ENCODE data around the gene KIF6. TPM values are rescaled to one million over a fixed set of nuclear protein-coding genes. Genes with fewer than 3 reads are reported as not detected.

Gene KIF6
- total RNA-seq, 2 experiments from 2014 or later, result not detected

- H3K9me3 Mint-ChIP-seq (ENCODE audit: insufficient read depth), result no peaks in the 10 kb centered on the region
Measured at GRCh38 chr6:39439342-39440038, 285.7 kb downstream of the KIF6 start.

GRCh38 chr6:39433630-39434029 is 291.6 kb downstream of the KIF6 start:
- H3K9me3 Mint-ChIP-seq (ENCODE audit: insufficient read depth), result no peaks in the 10 kb centered on the region
- peaks cover 2% of the 10 kb centered on the region for H3K27me3 Mint-ChIP-seq (ENCODE audit: low read depth)
- POLR2A ChIA-PET, result no interaction called here
- H3K27ac Mint-ChIP-seq, result no peak overlapping the region
- CTCF ChIA-PET, result no interaction called here
- no peak overlapping the region for H3K4me3 Mint-ChIP-seq
- no peak for DNase-seq
- H3K36me3 Mint-ChIP-seq (ENCODE audit: low read depth), result no peaks in the 10 kb centered on the region
- H3K4me1 Mint-ChIP-seq (ENCODE audit: low read depth), result peaks cover 7% of the 10 kb centered on the region
- no peak for ATAC-seq

More at GRCh38 chr6:39439342-39440038, 285.7 kb downstream of the KIF6 start:
- Mint-ChIP-seq H3K36me3 (ENCODE audit: low read depth) (no peaks in the 10 kb centered on the region), H3K27me3 (ENCODE audit: low read depth) (peaks cover 2% of the 10 kb centered on the region), H3K4me1 (ENCODE audit: low read depth) (no peaks in the 10 kb centered on the region), H3K4me3 (no peak overlapping the region), H3K27ac (no peak overlapping the region)
- ChIA-PET CTCF (no interaction called here), POLR2A (no interaction called here)
- ATAC-seq (no peak), DNase-seq (no peak)

- no peaks in the 10 kb centered on the region for H3K9me3 Mint-ChIP-seq (ENCODE audit: insufficient read depth)
- ATAC-seq (no peak), DNase-seq (no peak)
- peaks cover 7% of the 10 kb centered on the region for H3K4me1 Mint-ChIP-seq (ENCODE audit: low read depth)
- H3K27ac Mint-ChIP-seq, result no peak overlapping the region
- H3K27me3 Mint-ChIP-seq (ENCODE audit: low read depth), result peaks cover 4% of the 10 kb centered on the region
- CTCF ChIA-PET, result no interaction called here
- H3K4me3 Mint-ChIP-seq, result no peak overlapping the region
- no peaks in the 10 kb centered on the region for H3K36me3 Mint-ChIP-seq (ENCODE audit: low read depth)
- POLR2A ChIA-PET, result no interaction called here
Measured at GRCh38 chr6:39432330-39433025, 292.7 kb downstream of the KIF6 start.

GRCh38 chr6:39430871-39431523 is 294.2 kb downstream of the KIF6 start:
- DNase-seq, result no peak
- ChIA-PET POLR2A (interaction anchor here (0.6 kb wide), 1 partner anchor 1428 kb away, joined by 4 read pairs; no protein-coding TSS in a partner anchor), CTCF (no interaction called here)
- no peaks in the 10 kb centered on the region for H3K36me3 Mint-ChIP-seq (ENCODE audit: low read depth)
- no peak for ATAC-seq
- no peak overlapping the region for H3K4me3 Mint-ChIP-seq
- peaks cover 7% of the 10 kb centered on the region for H3K4me1 Mint-ChIP-seq (ENCODE audit: low read depth)
- no peak overlapping the region for H3K27ac Mint-ChIP-seq
- no peaks in the 10 kb centered on the region for H3K9me3 Mint-ChIP-seq (ENCODE audit: insufficient read depth)
- H3K27me3 Mint-ChIP-seq (ENCODE audit: low read depth), result peaks cover 2% of the 10 kb centered on the region

- POLR2A ChIA-PET, result no interaction called here
- no peak overlapping the region for H3K4me3 Mint-ChIP-seq
- DNase-seq, result no peak
- H3K36me3 Mint-ChIP-seq (ENCODE audit: low read depth), result no peaks in the 10 kb centered on the region
- CTCF ChIA-PET, result no interaction called here
- no peak for ATAC-seq
- no peak overlapping the region for H3K27ac Mint-ChIP-seq
- no peaks in the 10 kb centered on the region for H3K9me3 Mint-ChIP-seq (ENCODE audit: insufficient read depth)
- H3K4me1 Mint-ChIP-seq (ENCODE audit: low read depth), result peaks cover 7% of the 10 kb centered on the region
- peaks cover 2% of the 10 kb centered on the region for H3K27me3 Mint-ChIP-seq (ENCODE audit: low read depth)
Measured at GRCh38 chr6:39430446-39430845, 294.8 kb downstream of the KIF6 start.

GRCh38 chr6:39428816-39429215 is 296.4 kb downstream of the KIF6 start:
- no peak for ATAC-seq
- Mint-ChIP-seq H3K4me3 (no peak overlapping the region), H3K9me3 (ENCODE audit: insufficient read depth) (no peaks in the 10 kb centered on the region), H3K36me3 (ENCODE audit: low read depth) (no peaks in the 10 kb centered on the region), H3K27ac (no peak overlapping the region), H3K4me1 (ENCODE audit: low read depth) (peaks cover 7% of the 10 kb centered on the region), H3K27me3 (ENCODE audit: low read depth) (peaks cover 2% of the 10 kb centered on the region)
- ChIA-PET POLR2A (interaction anchor here (0.6 kb wide), 1 partner anchor 16 kb away, joined by 3 read pairs; no protein-coding TSS in a partner anchor), CTCF (no interaction called here)
- no peak for DNase-seq

GRCh38 chr6:39428152-39428551 is 297.1 kb downstream of the KIF6 start:
- Mint-ChIP-seq H3K4me3 (no peak overlapping the region), H3K27ac (no peak overlapping the region), H3K4me1 (ENCODE audit: low read depth) (peaks cover 7% of the 10 kb centered on the region), H3K9me3 (ENCODE audit: insufficient read depth) (no peaks in the 10 kb centered on the region), H3K36me3 (ENCODE audit: low read depth) (no peaks in the 10 kb centered on the region), H3K27me3 (ENCODE audit: low read depth) (peaks cover 2% of the 10 kb centered on the region)
- ChIA-PET CTCF (no interaction called here), POLR2A (no interaction called here)
- no peak for ATAC-seq
- DNase-seq, result no peak

- no peak for ATAC-seq
- POLR2A ChIA-PET, result no interaction called here
- CTCF ChIA-PET, result no interaction called here
- H3K9me3 Mint-ChIP-seq (ENCODE audit: insufficient read depth), result no peaks in the 10 kb centered on the region
- H3K27me3 Mint-ChIP-seq (ENCODE audit: low read depth), result peaks cover 2% of the 10 kb centered on the region
- H3K27ac Mint-ChIP-seq, result no peak overlapping the region
- H3K4me3 Mint-ChIP-seq, result no peak overlapping the region
- no peaks in the 10 kb centered on the region for H3K36me3 Mint-ChIP-seq (ENCODE audit: low read depth)
- H3K4me1 Mint-ChIP-seq (ENCODE audit: low read depth), result no peaks in the 10 kb centered on the region
- no peak for DNase-seq
Measured at GRCh38 chr6:39426073-39426456, 299.1 kb downstream of the KIF6 start.

- Mint-ChIP-seq H3K4me1 (ENCODE audit: low read depth) (no peaks in the 10 kb centered on the region), H3K27me3 (ENCODE audit: low read depth) (peaks cover 2% of the 10 kb centered on the region), H3K9me3 (ENCODE audit: insufficient read depth) (no peaks in the 10 kb centered on the region), H3K4me3 (no peak overlapping the region), H3K36me3 (ENCODE audit: low read depth) (no peaks in the 10 kb centered on the region), H3K27ac (no peak overlapping the region)
- ChIA-PET CTCF (no interaction called here), POLR2A (no interaction called here)
- DNase-seq, result no peak
- no peak for ATAC-seq
Measured at GRCh38 chr6:39425346-39426072, 299.7 kb downstream of the KIF6 start.

GRCh38 chr6:39424831-39425230 is 300.4 kb downstream of the KIF6 start:
- Mint-ChIP-seq H3K36me3 (ENCODE audit: low read depth) (no peaks in the 10 kb centered on the region), H3K27me3 (ENCODE audit: low read depth) (peaks cover 2% of the 10 kb centered on the region), H3K4me3 (no peak overlapping the region), H3K27ac (no peak overlapping the region), H3K9me3 (ENCODE audit: insufficient read depth) (no peaks in the 10 kb centered on the region), H3K4me1 (ENCODE audit: low read depth) (no peaks in the 10 kb centered on the region)
- ATAC-seq (no peak), DNase-seq (no peak)
- POLR2A ChIA-PET, result no interaction called here
- CTCF ChIA-PET, result no interaction called here

GRCh38 chr6:39422238-39422637 is 303.0 kb downstream of the KIF6 start:
- ChIA-PET POLR2A (no interaction called here), CTCF (no interaction called here)
- no peaks in the 10 kb centered on the region for H3K4me1 Mint-ChIP-seq (ENCODE audit: low read depth)
- no peak for DNase-seq
- H3K9me3 Mint-ChIP-seq (ENCODE audit: insufficient read depth), result no peaks in the 10 kb centered on the region
- H3K27me3 Mint-ChIP-seq (ENCODE audit: low read depth), result no peaks in the 10 kb centered on the region
- H3K36me3 Mint-ChIP-seq (ENCODE audit: low read depth), result no peaks in the 10 kb centered on the region
- ATAC-seq, result no peak
- no peak overlapping the region for H3K4me3 Mint-ChIP-seq
- H3K27ac Mint-ChIP-seq, result no peak overlapping the region

All from activated CD8-positive, alpha-beta T cell treated with anti-CD3 and anti-CD28 coated beads, Interleukin-2, amount 10 ng/mL, durations not matched to agents 7 days and 5 days (primary cell).